LNCAP (cell line): ENCODE measurements around the gene SLC12A8.

Source experiments
- TF ChIP-seq, protein P1 (sequence below): fragments of 450-650 bp; IDR thresholded peaks from 2 replicates; pipeline ENCODE4 v1.5.1; 2017; ENCODE audit warnings: mild to moderate bottlenecking

SLC12A8 gene

DNA sequence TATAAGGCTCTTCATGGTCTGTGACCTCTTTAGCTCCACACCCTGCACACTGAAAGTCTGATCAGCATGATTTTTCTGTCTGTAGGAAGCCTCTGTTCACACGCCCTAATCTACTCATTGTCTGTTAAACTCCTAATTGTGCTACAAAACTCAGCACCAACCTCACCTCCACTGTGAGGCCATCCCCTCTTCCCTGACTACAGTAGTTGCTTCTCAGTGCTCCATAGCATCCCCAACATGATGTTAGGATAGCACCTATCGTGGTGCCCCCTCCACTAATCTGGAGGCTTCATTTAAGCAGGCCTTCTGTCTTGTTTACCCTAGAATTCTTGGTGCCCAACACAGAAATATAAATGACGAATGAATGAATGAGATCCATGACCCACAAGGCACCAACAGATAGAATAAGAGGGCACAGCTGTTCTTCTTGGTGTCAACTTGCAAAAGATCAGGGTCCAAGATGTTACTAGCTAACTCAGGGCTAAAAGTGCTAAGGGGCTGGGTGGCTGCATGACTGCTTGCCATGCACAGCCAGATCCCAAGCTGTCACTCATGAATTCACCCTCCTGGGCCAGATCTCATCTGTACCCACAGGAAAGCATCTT, 101.6 kb downstream of the SLC12A8 start:
- TF ChIP-seq, protein P1, sequence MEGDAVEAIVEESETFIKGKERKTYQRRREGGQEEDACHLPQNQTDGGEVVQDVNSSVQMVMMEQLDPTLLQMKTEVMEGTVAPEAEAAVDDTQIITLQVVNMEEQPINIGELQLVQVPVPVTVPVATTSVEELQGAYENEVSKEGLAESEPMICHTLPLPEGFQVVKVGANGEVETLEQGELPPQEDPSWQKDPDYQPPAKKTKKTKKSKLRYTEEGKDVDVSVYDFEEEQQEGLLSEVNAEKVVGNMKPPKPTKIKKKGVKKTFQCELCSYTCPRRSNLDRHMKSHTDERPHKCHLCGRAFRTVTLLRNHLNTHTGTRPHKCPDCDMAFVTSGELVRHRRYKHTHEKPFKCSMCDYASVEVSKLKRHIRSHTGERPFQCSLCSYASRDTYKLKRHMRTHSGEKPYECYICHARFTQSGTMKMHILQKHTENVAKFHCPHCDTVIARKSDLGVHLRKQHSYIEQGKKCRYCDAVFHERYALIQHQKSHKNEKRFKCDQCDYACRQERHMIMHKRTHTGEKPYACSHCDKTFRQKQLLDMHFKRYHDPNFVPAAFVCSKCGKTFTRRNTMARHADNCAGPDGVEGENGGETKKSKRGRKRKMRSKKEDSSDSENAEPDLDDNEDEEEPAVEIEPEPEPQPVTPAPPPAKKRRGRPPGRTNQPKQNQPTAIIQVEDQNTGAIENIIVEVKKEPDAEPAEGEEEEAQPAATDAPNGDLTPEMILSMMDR = no peak

DNA sequence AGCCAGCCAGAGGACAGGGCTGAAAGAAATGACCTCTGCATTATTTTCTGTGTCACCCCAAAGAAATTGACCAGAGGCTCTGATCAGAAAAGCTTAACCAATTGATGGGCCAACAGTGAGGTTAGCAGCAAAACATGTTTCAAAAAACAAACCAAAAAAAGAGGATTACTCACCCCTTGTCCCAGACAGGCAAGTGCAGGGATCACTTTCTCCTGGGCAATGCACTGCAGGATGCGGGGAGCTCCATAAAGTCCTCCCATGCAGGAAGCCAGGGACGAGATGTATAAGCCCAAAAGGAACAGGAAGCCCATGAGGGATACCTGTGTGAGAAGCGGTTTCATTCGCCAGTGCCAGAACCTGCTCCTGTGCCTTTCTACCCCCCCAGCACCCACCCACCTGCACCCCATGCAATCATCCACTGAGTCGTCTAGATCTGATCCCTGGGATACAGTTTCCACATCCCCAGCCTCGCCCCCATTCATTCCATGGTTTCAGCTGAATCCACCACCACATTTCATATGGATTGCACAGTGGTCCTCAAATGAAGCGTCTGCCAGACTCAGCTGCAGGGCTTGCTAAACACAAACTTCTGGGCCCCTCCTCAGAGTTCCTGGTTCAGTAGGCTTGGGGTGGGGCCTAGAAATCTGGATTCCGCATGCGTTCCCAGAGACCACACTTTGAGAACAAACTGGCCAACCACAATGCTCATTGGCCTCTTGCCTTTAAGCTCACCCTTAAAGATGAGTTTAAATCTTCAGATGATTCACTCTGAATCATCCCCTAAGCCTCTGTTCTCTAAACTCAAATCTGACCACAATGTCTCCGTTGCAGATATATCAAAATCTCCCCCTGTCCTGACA, 102.3 kb downstream of the SLC12A8 start:
- TF ChIP-seq, protein P1 = no peak

DNA sequence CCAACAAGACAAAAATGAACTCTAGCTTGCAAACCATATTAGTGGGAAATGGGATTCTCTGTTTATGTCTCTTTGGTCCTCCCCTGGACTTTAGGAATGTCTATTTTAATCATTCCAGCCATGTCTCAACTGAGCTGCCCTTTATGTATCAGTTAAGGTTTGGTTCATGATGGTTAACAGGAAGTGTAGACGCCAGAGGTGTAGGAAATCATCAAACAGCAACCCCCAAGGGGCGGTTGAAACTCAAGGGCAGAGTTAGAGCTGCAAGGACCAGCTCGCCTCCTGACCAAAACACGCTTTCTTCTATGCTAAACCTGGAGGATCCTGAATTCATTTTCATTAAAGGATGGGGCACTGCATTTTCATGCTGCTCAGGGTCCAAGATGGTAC, 103.0 kb downstream of the SLC12A8 start:
- TF ChIP-seq, protein P1 = no peak

DNA sequence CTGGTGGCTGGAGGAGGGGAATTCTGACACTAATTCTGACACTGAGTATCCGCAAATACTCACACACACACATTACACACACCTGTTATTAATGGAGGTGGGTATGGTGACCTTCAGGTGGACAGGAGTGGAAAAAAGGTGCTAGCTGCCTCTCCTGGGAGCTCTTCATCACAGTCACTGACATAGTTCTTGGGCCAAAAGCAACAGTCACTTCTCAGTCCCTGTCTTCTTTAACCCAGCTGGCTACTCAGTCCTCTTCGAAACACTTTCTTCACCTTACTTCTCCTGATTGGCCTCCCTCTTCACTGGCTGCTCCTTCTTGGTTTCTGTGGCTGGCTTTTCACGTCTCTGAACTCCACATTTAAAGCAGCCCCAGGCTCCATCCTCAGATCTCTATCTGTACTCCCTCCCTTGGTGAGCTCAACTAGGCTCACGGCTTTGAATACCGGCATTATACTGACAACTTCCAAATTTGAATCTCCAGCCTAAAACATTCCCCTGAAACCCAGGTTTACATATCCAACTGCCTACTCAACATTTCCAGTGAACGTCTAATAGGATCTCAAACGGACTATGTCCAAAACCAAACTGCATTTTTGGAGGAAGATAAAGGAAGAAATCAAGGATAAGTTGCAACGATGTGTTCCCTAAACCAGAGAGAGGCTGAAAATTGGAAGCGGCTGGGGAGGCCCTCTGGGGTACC, 103.6 kb downstream of the SLC12A8 start:
- TF ChIP-seq, protein P1 = no peak

DNA sequence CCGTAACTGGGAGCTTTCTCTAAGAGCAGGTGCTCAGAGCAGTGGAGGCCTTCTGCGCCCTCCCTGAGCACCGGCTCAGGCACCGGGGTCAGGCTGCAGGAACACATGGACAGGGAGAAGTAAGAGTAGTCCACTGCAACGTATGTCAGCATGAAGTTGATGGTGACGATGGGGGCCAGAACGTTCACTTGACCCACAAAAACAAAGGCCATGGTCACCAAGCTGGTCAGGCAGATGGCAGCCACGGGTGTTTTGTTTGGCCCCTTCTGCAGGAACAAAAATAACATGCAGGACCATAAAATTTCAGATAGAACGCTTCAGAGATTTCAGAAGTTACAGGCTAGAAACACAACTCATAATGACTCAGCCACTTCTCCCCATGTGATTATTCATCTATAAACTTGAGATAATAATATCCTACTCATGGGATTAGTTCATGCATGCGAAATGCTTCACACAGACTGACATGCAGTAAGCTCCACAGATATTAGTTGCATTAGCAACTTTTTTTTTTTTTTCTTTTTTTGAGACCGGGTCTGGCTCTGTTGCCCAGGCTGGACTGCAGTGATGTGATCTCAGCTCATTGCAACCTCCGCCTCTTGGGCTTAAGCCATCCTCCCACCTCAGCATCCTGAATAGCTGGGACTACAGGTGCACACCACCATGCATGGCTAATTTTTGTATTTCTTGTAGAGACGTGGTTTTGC, 104.5 kb downstream of the SLC12A8 start:
- TF ChIP-seq, protein P1 = no peak

DNA sequence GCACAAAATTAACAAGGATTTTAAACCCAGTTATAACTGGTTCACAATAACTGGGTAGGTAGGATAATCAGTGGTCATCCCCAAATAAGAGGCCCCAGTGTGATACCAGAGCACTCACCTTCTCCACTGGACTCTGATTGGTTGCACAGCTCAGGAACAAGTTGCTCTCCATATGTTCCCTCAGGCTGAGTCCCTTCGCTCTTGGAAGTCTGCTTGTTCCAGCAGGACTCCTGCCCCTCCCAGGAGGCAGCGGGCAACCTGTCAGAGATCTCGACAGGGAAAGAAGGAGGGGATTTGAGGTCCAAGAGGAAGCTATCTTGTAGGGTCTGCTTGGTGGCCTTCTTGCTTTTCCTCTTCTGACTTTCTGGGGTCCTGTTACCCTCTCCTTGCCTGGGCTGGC, 105.2 kb downstream of the SLC12A8 start:
- TF ChIP-seq, protein P1 = no peak

DNA sequence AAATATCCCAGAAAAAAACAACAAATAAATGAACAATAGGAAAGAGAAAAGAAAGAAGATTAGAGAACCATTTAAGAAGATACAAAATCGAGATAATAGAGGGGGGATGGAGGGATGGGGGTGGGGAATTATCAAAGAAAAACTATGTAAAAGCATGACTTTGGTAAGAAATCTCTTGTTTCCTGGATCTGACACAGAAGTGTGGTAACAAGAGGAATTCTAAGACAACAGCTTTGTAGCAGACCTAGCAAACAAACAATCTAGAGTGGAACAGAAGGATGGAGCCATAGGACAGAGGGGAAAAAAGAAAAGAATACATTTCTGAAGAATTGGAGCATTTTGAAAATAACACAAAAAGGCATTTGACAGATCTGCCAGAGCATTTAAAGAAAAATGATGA, 107.4 kb downstream of the SLC12A8 start:
- TF ChIP-seq, protein P1 = no peak
